Activated CD4-positive, alpha-beta T cell treated with anti-CD3 and anti-CD28 coated beads for 4 hours (primary cell): Measurements from ENCODE around the gene OSBPL5.
"Not testable (repeated sequence)": the region's sequence is repeated elsewhere in the genome, so short reads cannot be mapped to it uniquely, and the experiment has no call there.

ENCODE experiments used
- DNase-seq, 2 donors: peaks; one replicate each; pipeline ENCODE4 v3.0.0-alpha.2; 2020

OSBPL5 gene

GRCh38 chr11:3080104-3080503 is 85.0 kb downstream of the OSBPL5 start:
- no peak for DNase-seq

GRCh38 chr11:3077846-3078440 is 87.2 kb downstream of the OSBPL5 start:
- no peak for DNase-seq

- DNase-seq, result no peak
Measured at GRCh38 chr11:3077189-3077836, 87.8 kb downstream of the OSBPL5 start.

DNA sequence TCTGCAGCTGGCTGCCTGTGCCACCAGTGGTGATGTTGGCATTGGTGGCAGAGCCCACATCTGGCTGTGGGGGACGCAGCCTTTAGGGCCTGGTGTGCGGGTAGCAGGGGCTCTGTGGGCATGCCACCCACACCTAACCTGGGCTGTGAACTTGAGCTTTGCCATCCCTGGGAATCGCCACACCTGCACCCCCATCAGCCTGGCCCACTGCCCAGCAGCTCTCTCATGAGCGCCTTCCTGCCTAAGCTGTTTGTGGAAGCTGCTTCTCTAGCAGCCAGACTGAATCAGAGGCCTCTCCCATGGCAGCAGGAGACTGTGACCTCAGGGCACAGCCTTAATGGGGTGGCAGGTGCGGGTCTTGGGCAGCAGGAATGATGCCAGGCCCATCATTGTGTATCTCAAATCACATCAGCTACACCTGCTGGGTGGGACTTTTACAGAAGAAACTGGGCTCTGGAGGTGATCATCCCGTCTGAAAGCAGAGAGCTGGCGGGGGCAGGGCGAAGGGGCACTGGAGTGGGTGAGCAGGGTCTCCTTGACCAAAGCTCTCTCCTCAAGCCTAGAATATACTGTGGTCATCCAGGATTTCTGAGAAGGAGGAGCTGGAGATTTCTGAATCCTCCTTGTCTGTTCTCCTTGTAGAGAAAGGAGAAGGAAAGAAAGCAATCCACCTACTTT is 90.1 kb downstream of the OSBPL5 start:
- DNase-seq, result no peak

DNA sequence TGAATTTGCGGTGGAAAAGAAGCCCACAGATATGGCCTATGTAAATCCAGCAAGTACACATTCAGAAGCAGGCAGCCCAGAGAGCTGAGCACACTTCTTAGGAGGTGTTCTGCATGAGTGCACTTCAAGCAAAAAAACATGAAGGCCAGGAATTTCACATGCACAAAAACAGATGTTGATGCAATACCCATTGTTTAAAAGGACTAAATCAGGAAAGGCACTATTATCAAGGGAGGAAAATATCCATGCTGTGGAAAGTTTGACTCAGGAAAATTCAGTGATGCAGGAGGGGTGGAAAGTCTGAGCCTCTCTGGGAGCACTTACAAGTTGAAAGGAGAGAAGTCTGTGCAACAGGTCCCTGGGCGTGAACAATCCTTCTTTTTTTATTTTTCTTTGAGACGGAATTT is 92.1 kb downstream of the OSBPL5 start:
- no peak for DNase-seq

- DNase-seq, result no peak
Measured at GRCh38 chr11:3069425-3069824, 95.7 kb downstream of the OSBPL5 start.

- not testable (repeated sequence) for DNase-seq
Measured at GRCh38 chr11:3066308-3066707, 98.8 kb downstream of the OSBPL5 start.

DNA sequence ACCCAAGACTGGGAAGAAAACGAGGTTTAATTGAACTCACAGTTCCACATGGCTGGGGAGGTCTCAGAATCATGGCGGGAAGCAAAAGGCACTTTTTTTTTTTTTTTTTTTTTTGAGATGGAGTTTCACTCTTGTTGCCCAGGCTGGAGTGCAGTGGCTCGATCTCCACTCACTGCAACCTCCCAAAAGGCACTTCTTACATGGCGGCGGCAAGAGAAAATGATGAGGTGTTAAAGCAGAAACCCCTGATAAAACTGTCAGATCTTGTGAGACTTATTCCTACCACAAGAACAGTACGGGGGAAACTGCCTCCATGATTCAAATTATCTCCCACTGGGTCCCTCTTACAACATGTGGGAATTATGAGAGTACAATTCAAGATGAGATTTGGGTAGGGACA is 100.4 kb downstream of the OSBPL5 start:
- DNase-seq, result not testable (repeated sequence)

GRCh38 chr11:3063876-3064275 is 101.2 kb downstream of the OSBPL5 start:
- DNase-seq, result not testable (repeated sequence)

DNA sequence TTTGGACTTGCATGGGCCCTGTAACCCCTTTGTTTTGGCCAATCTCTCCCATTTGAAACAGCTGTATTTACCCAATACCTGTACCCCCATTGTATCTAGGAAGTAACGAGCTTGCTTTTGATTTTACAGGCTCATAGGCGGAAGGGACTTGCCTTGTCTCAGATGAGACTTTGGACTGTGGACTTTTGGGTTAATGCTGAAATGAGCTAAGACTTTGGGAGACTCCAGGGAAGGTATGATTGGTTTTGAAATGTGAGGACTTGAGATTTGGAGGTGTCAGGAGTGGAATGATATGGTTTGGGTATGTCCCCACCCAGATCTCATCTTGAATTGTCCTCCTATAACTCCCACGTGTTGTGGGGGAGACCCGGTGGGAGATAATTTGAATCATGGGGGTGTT is 101.7 kb downstream of the OSBPL5 start:
- not testable (repeated sequence) for DNase-seq

GRCh38 chr11:3060436-3061025 is 104.6 kb downstream of the OSBPL5 start:
- no peak for DNase-seq

DNA sequence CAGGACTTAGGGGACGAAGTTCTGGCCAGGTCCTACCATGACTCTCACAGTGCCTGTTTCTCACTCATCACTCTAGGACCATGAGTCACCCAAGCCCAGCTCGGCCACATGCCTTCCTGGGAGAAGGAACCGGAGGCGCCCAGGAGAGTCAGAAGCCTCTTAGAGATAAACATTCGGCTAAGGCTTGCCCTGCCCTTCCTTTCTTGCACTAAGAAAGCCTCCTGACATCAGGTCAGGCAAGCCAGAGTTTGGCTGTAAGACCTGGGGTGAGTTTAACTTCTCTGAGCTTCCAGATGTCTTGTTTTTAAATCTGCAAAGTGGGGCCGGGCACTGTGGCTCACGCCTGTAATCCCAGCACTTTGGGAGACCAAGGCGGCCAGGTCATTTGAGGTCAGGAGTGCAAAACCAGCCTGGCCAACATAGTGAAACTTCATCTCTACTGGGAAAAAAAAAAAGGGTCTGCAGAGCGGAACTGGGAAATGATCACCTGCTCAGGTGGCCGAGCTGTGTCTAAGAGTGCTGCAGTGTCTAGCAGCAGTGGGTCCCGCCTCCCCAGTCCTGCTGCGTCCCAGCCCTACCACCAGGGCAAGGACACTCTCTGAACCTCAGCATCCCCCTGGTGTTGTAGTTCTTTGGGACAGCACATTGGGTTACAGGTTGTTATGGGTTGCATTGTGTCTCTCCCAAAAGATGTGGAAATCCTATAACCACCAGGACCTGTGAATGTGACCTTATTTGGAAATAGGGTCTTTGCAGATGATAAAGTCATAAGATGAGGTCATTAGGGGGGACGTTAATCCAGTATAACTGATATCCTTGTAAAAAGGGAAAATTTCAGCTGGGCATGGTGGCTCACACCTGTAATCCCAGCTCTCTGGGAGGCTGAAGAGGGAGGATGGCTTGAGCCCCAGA is 106.1 kb downstream of the OSBPL5 start:
- no peak for DNase-seq

DNA sequence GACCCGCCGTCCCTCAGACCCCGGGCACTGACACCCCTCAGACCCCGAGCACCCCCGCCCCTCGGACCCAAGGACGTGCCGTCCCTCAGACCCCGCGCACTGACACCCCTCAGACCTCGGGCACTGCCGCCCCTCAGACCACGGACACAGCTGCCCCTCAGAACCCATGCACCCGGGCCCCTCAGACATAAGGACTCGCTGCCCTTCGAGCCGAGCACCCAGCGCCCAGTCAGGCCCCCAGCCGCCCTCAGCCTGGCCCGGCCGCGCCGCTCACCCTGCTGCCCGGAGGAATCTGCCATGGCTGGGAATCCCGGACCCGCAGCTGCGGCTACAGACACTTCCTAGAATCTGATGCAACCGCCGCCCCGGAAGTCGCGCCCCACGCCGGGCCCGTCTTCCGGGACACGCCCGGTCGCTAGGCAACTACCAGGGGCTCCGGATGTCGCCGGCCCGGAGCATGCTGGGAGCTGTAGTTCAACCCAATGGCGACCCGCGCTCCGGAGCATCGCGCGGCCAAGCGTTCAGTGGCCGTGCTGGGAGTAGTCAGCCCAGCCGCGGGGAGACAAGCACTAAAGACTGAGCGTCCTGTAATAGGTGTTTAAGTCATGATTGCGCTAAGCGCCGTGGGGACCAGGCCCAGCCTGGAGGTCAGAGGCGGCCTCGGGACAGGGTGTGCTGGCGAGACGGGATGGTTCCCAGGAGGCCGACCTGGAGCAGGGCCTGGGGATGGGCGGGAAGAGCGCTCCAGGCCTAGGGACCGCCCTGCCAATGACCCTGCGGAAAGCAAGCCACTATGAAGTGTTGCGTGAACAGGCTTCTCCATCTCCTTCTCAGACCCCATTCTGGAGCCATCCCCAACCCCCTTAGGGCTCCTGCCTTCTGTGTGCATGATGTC is 107.8 kb downstream of the OSBPL5 start, which contains the start of gene CARS1:
Gene CARS1, minus strand, starts transcription at position 355 of the 895 bp plus-strand sequence. Its CDS starts 56 bp downstream, at position 299.
- DNase-seq, result peak; percentile 94

GRCh38 chr11:3056296-3057068 is 108.6 kb downstream of the OSBPL5 start:
- DNase-seq, result peak; percentile 23 to 25

DNA sequence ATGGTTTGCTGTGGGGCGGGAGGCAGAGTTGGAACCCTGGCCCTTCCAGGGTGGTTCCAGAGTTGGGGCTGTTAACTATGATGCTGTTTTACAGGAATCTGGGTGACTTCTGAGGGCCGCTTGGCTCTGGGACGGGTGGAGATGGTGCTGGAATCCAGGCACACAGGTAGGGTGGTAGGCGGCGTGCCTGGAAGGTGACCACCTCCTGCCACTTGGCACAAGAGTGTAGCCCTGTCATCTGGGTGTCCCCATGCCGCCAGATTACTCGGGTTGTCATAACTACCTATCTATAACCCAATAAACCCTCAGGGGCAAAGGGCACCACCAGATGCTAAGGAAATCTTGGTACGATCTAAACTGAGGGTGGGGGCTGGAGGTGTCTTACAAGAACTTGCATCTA is 109.2 kb downstream of the OSBPL5 start:
- DNase-seq, result no peak

GRCh38 chr11:3052567-3052966 is 112.5 kb downstream of the OSBPL5 start:
- no peak for DNase-seq

DNA sequence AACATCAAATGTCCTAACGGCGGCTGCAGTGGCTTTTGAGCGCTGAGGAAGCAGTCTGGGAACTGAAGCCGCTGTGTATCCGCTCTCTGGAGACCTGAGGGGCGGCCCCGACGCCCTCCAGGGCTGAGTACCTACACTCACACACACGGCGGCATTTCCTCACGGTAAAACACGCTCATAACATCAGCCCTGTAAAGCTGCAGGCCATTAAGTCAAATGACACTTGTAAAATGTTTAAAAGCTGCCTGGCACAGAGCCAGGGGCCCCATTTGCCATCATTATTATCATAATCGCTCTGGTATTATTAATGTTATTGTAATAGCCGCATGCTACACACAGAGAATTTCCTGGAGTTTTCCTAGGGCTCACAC is 113.0 kb downstream of the OSBPL5 start:
- no peak for DNase-seq

DNA sequence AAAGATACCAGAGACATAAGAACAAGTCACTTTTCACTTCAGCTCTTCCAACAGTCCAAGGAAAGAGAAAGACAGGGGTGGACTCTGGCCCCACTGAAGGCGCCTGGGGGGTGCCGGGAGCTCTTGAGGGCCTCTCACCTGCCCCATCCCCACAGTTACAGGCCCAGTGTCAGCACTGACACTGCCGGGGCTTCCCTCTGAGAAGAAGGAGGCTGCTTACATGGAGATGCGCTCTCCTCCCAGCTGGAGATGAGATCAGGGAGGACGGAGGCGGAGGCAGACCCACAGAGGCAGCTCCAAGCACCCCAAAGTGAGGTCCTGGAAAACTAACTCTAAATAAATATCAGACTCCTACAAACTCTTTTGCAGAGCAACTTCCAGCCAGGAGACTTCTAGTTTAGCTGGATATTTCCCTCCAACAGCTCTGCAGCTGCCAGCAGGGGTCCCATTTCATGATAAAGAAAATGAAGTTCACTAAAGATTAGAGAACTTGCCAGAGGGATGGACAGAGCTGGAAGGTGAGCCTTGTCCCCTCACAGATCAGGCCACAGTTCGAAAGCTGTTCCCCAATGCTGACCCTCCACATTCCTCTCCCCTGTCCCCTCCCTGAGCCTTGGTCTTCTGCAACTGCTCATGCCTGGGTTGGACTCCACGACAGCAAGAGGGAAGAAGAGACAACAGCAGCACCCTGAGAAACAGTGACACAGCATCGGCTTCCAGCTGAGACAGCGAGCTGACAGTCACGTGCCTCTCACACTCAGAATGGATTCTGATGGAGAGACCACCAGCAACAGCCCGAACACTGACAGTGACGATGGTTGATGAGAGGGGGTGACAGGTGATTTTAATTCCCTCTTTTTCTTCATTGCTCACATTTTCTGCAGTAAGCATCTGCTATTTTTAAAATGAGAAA is 113.7 kb downstream of the OSBPL5 start:
- no peak for DNase-seq

DNA sequence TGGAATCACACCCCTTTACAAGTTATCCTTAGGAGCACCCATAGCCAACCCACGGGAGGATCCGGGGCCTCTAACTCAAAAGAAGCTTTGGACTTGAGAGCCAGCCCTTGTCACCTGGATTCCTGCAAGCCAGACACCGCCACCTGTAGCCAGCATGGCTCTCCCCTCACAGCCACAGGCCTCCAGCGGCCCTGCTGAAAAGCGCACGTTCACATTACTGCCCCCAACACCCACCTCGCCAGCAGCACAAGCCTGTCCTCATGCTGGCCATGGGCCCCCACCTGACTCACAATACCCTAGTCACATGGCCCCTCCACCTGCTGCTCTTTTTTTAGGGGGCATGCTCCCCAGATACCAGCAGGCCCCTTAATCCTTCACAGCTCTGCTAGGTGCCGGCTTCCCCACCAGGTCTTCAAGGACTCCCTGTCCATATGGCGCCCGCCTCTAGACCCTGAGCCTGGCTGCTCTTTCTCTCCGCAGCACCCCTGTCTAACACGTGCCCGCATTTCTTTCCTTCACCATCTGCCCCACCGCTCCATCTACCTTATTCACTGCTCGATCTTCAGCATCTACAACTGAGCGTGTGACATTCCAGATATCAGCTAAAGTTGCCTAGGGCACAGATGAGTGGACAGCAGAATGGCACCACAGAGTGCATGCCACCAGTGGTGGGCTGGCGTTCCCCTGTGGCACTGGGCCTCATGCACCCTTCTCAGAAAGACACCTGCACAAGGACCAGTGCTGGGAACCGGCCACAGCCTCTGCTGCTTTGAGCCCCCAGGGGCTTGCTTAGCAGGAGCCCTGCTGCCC is 114.5 kb downstream of the OSBPL5 start:
- DNase-seq, result no peak
